Natural killer cell (primary cell): ENCODE measurements around the gene IFRD2. TPM values are rescaled to one million over a fixed set of nuclear protein-coding genes. Genes with fewer than 3 reads are reported as not detected.
"Not testable (repeated sequence)": the region's sequence is repeated elsewhere in the genome, so short reads cannot be mapped to it uniquely, and the experiment has no call there.

Experiments
- ATAC-seq, 3 donors: fragments of 150-1000 bp in 2 of 3; fragments of 200-7000 bp in 1 of 3; cut with Tn5 transposase; 1 replicate in 1 of 3; 2 replicates in 2 of 3; pipeline ENCODE4 v1.10.0; 2021; ENCODE audit warnings: mild to moderate bottlenecking in 2 of 3, moderate library complexity in 2 of 3
- DNase-seq, 2 donors: peaks; one replicate each; pipeline versions ENCODE4 v3.0.0 to v3.0.0-alpha.2; 2013 to 2021; ENCODE audit warnings: mixed read lengths in 1 of 2
- H3K27ac ChIP-seq: one replicate; pipeline ENCODE4 v1.5.1; 2013; ENCODE audit warnings: mild to moderate bottlenecking, low read length
- H3K27me3 ChIP-seq: one replicate; pipeline ENCODE4 v1.6.1; 2013; ENCODE audit warnings: low read length; ENCODE audit not compliant: control insufficient read depth, insufficient read depth
- H3K36me3 ChIP-seq: one replicate; pipeline ENCODE4 v1.6.1; 2013; ENCODE audit warnings: low read length; ENCODE audit not compliant: control insufficient read depth, insufficient read depth
- H3K4me1 ChIP-seq: one replicate; pipeline ENCODE4 v1.6.1; 2013; ENCODE audit warnings: low read length; ENCODE audit not compliant: control insufficient read depth, insufficient read depth
- H3K4me3 ChIP-seq: one replicate; pipeline ENCODE4 v1.5.1; 2013; ENCODE audit warnings: low read length
- H3K9me3 ChIP-seq: one replicate; pipeline ENCODE4 v1.6.1; 2013; ENCODE audit warnings: low read length; ENCODE audit not compliant: control insufficient read depth, insufficient read depth
- H3K27ac Mint-ChIP-seq, 2 donors: one replicate each; pipeline ENCODE4 v1.8.0; 2022; ENCODE audit warnings: mild to moderate bottlenecking in 2 of 2, mixed read lengths in 2 of 2, moderate library complexity in 1 of 2
- H3K27me3 Mint-ChIP-seq, 2 donors: one replicate each; pipeline ENCODE4 v1.8.0; 2022; ENCODE audit warnings: low read depth in 2 of 2, mixed read lengths in 2 of 2
- H3K36me3 Mint-ChIP-seq: one replicate; pipeline ENCODE4 v1.8.0; 2022; ENCODE audit warnings: mixed read lengths
- H3K4me1 Mint-ChIP-seq, 2 donors: one replicate each; pipeline ENCODE4 v1.8.0; 2022; ENCODE audit warnings: mixed read lengths in 2 of 2
- H3K4me3 Mint-ChIP-seq: one replicate; pipeline ENCODE4 v1.8.0; 2022; ENCODE audit warnings: mild to moderate bottlenecking, moderate library complexity, mixed read lengths
- H3K9me3 Mint-ChIP-seq, 2 donors: one replicate each; pipeline ENCODE4 v1.8.0; 2022; ENCODE audit warnings: mixed read lengths in 2 of 2
- WGBS: methylation state at CpG from one replicate; pipeline ENCODE4 v1.1.7; 2013; ENCODE audit warnings: missing lambda C conversion rate; ENCODE audit not compliant: insufficient coverage; 5-methylcytosine and 5-hydroxymethylcytosine counted together
- intact Hi-C: fragments of 100-400 bp; cut with micrococcal nuclease; formaldehyde crosslinking; loops from one replicate; pipeline ENCODE4 v1.14.2; 2022
- total RNA-seq, 4 donors: library from RNA; stranded (reverse); fragments of 120-200 nt in 1 of 4; gene quantifications; one replicate each; pipeline versions ENCODE4 v1.2.3 to v1.2.4, GENCODE V29; 2013 to 2022
- TF ChIP-seq, protein P1 (sequence below): fragments of 200-600 bp; IDR thresholded peaks from one replicate; pipeline ENCODE4 v1.8.0; 2022; ENCODE audit warnings: antibody characterized with exemption

Gene IFRD2
- total RNA-seq, 3 donors from 2014 or later (not counting 1 experiment from before 2014, with no cell fraction given), result 27.8 to 39.1 (median 32.1) TPM

DNA sequence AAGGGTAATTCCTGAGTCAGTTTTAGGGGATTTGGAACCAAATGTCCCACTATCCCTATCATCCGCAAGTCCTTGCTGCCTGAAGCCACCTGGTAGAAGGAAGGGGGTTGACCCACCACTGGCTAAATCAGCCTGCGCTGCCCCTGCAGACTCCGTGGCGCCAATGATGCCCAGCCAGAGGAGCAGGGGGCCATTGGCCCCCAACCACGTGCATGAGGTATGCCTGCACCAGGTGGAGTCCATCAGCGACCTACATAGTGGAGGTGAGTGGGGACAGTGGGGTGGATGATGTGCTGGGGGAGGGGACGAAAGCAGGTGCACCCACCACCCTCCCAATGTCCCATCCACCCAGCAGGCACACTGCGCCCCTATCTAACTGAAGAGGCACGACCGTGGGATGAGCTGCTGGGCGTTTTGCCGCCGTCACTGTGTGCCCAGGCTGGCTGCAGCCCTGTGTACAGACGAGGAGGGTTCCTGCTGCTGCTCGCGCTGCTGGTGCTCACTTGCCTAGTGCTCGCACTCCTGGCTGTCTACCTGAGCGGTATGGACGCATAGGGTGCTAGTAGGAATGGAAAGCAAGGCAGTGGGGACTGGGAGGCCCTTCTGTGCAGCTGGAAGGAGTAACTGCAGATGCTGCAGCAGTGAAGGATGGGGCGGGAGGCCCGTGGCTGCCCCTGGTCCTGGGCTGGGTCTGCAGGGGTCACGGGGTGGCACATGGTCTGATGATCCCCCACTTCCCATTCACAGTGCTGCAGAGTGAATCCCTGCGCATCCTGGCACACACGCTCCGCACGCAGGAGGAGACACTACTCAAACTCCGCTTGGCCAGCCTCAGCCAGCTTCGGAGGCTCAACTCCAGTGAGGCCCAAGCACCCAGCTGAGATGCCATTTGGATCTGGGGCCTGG, 5.7 kb downstream of the IFRD2 start:
- TF ChIP-seq, protein P1, sequence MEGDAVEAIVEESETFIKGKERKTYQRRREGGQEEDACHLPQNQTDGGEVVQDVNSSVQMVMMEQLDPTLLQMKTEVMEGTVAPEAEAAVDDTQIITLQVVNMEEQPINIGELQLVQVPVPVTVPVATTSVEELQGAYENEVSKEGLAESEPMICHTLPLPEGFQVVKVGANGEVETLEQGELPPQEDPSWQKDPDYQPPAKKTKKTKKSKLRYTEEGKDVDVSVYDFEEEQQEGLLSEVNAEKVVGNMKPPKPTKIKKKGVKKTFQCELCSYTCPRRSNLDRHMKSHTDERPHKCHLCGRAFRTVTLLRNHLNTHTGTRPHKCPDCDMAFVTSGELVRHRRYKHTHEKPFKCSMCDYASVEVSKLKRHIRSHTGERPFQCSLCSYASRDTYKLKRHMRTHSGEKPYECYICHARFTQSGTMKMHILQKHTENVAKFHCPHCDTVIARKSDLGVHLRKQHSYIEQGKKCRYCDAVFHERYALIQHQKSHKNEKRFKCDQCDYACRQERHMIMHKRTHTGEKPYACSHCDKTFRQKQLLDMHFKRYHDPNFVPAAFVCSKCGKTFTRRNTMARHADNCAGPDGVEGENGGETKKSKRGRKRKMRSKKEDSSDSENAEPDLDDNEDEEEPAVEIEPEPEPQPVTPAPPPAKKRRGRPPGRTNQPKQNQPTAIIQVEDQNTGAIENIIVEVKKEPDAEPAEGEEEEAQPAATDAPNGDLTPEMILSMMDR, result no peak
- peaks cover 6% of the 10 kb centered on the region for H3K4me1 ChIP-seq
- DNase-seq (no peak), ATAC-seq (no peak)
- no peaks in the 10 kb centered on the region for H3K36me3 Mint-ChIP-seq
- H3K4me3 Mint-ChIP-seq, result no peak overlapping the region
- WGBS, result 94% methylated on average over 27 of the region's 28 CpGs
- intact Hi-C loops, result no loop called here
- peaks cover 5 to 6% of the 10 kb centered on the region in 2 donors for H3K4me1 Mint-ChIP-seq
- H3K27ac ChIP-seq, result no peak overlapping the region
- no peak overlapping the region for H3K27ac Mint-ChIP-seq
- no peaks in the 10 kb centered on the region for H3K27me3 Mint-ChIP-seq
- H3K4me3 ChIP-seq, result no peak overlapping the region
- no peaks in the 10 kb centered on the region for H3K27me3 ChIP-seq
- H3K36me3 ChIP-seq, result peaks cover 23% of the 10 kb centered on the region
- H3K9me3 ChIP-seq, result no peaks in the 10 kb centered on the region
- H3K9me3 Mint-ChIP-seq, result no peaks in the 10 kb centered on the region

DNA sequence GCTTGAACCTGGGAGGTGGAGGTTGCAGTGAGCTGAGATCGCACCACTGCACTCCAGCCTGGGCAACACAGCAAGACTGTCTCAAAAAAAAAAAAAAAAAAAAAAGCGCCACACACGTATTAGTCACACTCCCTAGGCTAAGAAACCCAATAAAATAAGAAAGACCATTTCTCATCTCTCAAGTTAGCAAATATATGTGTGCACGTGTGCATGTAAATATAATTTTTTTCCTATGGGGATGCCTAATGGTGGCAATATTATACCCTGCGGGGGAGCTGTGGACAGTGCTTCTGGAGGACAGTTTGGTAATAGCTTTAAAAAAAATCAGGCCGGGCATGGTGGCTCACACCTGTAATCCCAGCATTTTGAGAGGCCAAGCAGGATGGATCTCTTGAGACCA, 8.1 kb downstream of the IFRD2 start:
- H3K27ac Mint-ChIP-seq, H3K4me3 Mint-ChIP-seq, H3K4me1 Mint-ChIP-seq, H3K36me3 Mint-ChIP-seq, H3K27me3 Mint-ChIP-seq, H3K27me3 ChIP-seq, DNase-seq, H3K4me1 ChIP-seq, H3K4me3 ChIP-seq, H3K27ac ChIP-seq, H3K9me3 ChIP-seq, ATAC-seq, H3K9me3 Mint-ChIP-seq, intact Hi-C loops: not testable (repeated sequence)
- WGBS, result 100% methylated on average over 4 of the region's 6 CpGs
- peaks cover 17% of the 10 kb centered on the region for H3K36me3 ChIP-seq

DNA sequence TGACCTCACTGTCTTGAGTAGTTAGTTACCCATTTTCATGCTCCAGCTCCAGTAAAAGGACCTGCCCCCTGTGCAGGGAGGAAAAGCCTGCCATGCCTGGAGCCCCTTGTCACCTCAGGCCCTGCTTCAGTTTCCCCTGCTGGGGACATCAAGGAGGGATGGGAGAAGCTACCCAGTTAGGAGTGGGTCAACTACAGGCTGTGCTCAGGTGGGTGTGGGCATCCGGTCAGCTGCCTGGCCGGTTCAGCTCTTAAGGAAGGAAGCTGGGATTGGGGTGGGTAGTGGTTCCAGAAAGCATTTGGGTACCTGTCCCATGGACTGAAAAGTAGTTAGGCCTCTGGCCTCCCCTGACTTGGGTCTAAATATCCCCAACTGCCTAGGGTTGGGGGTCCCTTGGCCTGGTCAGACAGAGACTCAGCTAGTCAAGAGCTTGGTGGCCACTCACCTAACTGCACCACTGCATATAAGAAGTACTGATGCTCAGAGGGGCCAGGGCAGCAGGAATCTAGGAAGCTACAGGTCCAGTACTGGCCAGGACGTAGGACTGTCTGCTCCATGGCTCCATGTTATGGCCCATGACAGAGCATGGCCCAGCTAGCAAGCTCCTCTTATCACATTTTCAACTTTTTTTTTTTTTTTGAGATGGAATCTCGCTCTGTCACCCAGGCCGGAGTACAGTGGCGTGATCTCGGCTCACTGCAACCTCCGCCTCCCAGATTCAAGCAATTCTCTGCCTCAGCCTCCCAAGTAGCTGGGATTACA, 12.8 kb downstream of the IFRD2 start:
- Histone ChIP-seq H3K36me3 (no peaks in the 10 kb centered on the region), H3K4me1 (peaks cover 17% of the 10 kb centered on the region), H3K27me3 (peaks cover 24% of the 10 kb centered on the region), H3K4me3 (no peak overlapping the region), H3K27ac (no peak overlapping the region), H3K9me3 (no peaks in the 10 kb centered on the region)
- Mint-ChIP-seq H3K4me3 (no peak overlapping the region), H3K9me3 (no peaks in the 10 kb centered on the region), H3K27ac (no peak overlapping the region), H3K27me3 (peaks cover 3 to 22% of the 10 kb centered on the region in 2 donors), H3K4me1 (peaks cover 2 to 15% of the 10 kb centered on the region in 2 donors), H3K36me3 (no peaks in the 10 kb centered on the region)
- no peak for DNase-seq
- WGBS, result 91% methylated on average over 7 of the region's 8 CpGs
- TF ChIP-seq, protein P1, result no peak
- intact Hi-C loops, result no loop called here
- no peak for ATAC-seq

DNA sequence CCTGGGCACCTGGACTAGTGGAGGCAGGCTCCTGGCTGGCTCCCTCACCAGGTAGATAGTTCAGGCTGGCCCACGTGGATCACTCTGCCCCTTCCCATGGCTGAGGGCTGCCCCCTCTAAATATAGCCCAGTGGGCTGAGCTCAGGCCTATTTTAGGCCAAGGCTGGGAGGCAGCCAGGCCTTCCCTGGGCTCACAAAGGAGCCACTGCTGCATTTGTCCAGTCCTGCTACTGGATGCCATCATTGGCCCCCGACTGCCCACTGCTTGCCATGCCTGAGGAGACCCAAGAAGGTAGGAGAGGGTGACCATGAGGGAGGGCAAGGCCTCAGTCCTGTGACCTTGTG, 13.4 kb downstream of the IFRD2 start, which contains the start of gene LSMEM2:
Gene LSMEM2 (plus strand): TSS at position 208 of the 345 bp plus-strand sequence. CDS start 27 bp downstream, at position 235.
- 78% methylated on average over 2 of the region's 2 CpGs for WGBS
- H3K36me3 ChIP-seq, result no peaks in the 10 kb centered on the region
- H3K4me3 Mint-ChIP-seq, result no peak within 1 kb of the TSS

More for the DNA sequence above, 13.4 kb downstream of the IFRD2 start, which contains the start of gene LSMEM2:
- DNase-seq (no peak), ATAC-seq (no peak)
- intact Hi-C loops, result no loop called here
- Histone ChIP-seq H3K9me3 (no peaks in the 10 kb centered on the region), H3K4me3 (no peak within 1 kb of the TSS), H3K27ac (no peak within 1 kb of the TSS), H3K27me3 (peaks cover 29% of the 10 kb centered on the region), H3K4me1 (peaks cover 22% of the 10 kb centered on the region)
- peaks cover 5 to 20% of the 10 kb centered on the region in 2 donors for H3K4me1 Mint-ChIP-seq
- H3K27me3 Mint-ChIP-seq, result peaks cover 7 to 26% of the 10 kb centered on the region in 2 donors
- TF ChIP-seq, protein P1, result no peak
- no peaks in the 10 kb centered on the region for H3K36me3 Mint-ChIP-seq
- H3K9me3 Mint-ChIP-seq, result no peaks in the 10 kb centered on the region
- H3K27ac Mint-ChIP-seq, result no peak within 1 kb of the TSS
